Chondrocyte (in vitro differentiated cells): ENCODE results near the gene MEX3C. TPM values are rescaled to one million over a fixed set of nuclear protein-coding genes. Genes with fewer than 3 reads are reported as not detected.

ENCODE experiments used
- DNase-seq: peaks from one replicate; pipeline ENCODE4 v3.0.0; 2021; ENCODE audit warnings: mixed read lengths, low spot score
- H3K27ac Mint-ChIP-seq: one replicate; pipeline ENCODE4 v1.8.0; 2021; ENCODE audit warnings: mild to moderate bottlenecking, moderate library complexity, mixed read lengths; ENCODE audit not compliant: unreplicated experiment
- H3K27me3 Mint-ChIP-seq: 2 replicates; pipeline ENCODE4 v1.8.0; 2021; ENCODE audit warnings: low read depth, mixed read lengths
- H3K36me3 Mint-ChIP-seq: 2 replicates; pipeline ENCODE4 v1.8.0; 2021; ENCODE audit warnings: low read depth, mixed read lengths
- H3K4me1 Mint-ChIP-seq: 2 replicates; pipeline ENCODE4 v1.8.0; 2021; ENCODE audit warnings: low read depth, mild to moderate bottlenecking, mixed read lengths
- H3K4me3 Mint-ChIP-seq: one replicate; pipeline ENCODE4 v1.8.0; 2021; ENCODE audit warnings: mild to moderate bottlenecking, moderate library complexity, mixed read lengths; ENCODE audit not compliant: unreplicated experiment
- H3K9me3 Mint-ChIP-seq: 2 replicates; pipeline ENCODE4 v1.8.0; 2021; ENCODE audit warnings: low read depth, mixed read lengths
- CTCF ChIP-seq: fragments of 200-600 bp; sonication (generic); IDR thresholded peaks from 2 replicates; pipeline ENCODE4 v1.5.0; 2021; ENCODE audit warnings: antibody characterized with exemption, mild to moderate bottlenecking, moderate library complexity
- total RNA-seq: library from RNA; stranded (reverse); gene quantifications from 3 replicates; pipeline ENCODE4 v1.2.1, GENCODE V29; 2021

MEX3C gene
- total RNA-seq, 1 donor from 2014 or later: 49.0 TPM

DNA sequence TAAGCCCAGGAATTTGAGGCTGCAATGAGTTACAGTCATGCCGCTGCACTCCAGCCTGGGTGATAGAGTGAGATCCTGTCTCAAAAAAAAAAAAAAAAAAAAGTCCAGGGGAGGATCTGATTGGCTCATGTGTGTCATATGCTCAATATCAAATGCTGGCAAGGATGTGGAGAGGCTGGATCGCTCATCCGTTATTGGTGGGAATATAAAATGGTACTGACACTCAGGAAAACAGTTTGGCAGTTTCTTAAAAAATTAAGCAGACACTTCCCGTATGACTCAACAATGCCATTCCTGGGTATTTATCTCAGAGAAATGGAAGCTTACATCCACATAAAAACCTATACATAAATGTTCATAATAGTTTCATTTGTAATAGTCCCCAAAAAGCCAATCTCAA, 68.9 kb downstream of the MEX3C start:
- Mint-ChIP-seq H3K27ac (no peak overlapping the region), H3K4me1 (peaks cover 3% of the 10 kb centered on the region), H3K27me3 (no peaks in the 10 kb centered on the region), H3K9me3 (no peaks in the 10 kb centered on the region), H3K36me3 (no peaks in the 10 kb centered on the region), H3K4me3 (no peak overlapping the region)
- no peak for TF ChIP-seq CTCF
- no peak for DNase-seq

GRCh38 chr18:51127664-51128063, 69.8 kb downstream of the MEX3C start:
- H3K9me3 Mint-ChIP-seq: no peaks in the 10 kb centered on the region
- H3K27me3 Mint-ChIP-seq: no peaks in the 10 kb centered on the region
- H3K4me1 Mint-ChIP-seq: peaks cover 3% of the 10 kb centered on the region
- DNase-seq: no peak
- H3K27ac Mint-ChIP-seq: no peak overlapping the region
- H3K36me3 Mint-ChIP-seq: no peaks in the 10 kb centered on the region
- no peak overlapping the region for H3K4me3 Mint-ChIP-seq
- TF ChIP-seq CTCF: no peak

GRCh38 chr18:51125976-51126375, 71.5 kb downstream of the MEX3C start:
- no peak for TF ChIP-seq CTCF
- no peak overlapping the region for H3K4me3 Mint-ChIP-seq
- no peaks in the 10 kb centered on the region for H3K4me1 Mint-ChIP-seq
- no peaks in the 10 kb centered on the region for H3K27me3 Mint-ChIP-seq
- no peaks in the 10 kb centered on the region for H3K36me3 Mint-ChIP-seq
- no peaks in the 10 kb centered on the region for H3K9me3 Mint-ChIP-seq
- no peak for DNase-seq
- H3K27ac Mint-ChIP-seq: no peak overlapping the region

Other genes with a start within 250 kb of the MEX3C start
- gene ELAC1, start 229.6 kb downstream of the MEX3C start, total RNA-seq: 6.4 to 9.2 TPM (median 8.4 TPM) in 3 replicates
- gene SMAD4, start 167.5 kb downstream of the MEX3C start, total RNA-seq: 106 to 119 TPM (median 113 TPM) in 3 replicates